HCT116 (cell line): ENCODE data around the gene TRMU. TPM values are rescaled to one million over a fixed set of nuclear protein-coding genes. Genes with fewer than 3 reads are reported as not detected.
A peak's percentile ranks its signal among the peaks of the same experiment; 100 is the strongest.

Experiments
- ATAC-seq: fragments of 200-7000 bp; cut with Tn5 transposase; 2 replicates; pipeline ENCODE4 v1.9.1; 2020; ENCODE audit warnings: mild to moderate bottlenecking, moderate library complexity
- BruUV-seq: library from RNA; stranded (reverse); fragments of 400-500 nt; replicated peaks from 2 replicates; lab custom pipeline; 2021; lab: Mats Ljungman, UMichigan
- CTCF ChIA-PET: fragments of 300-600 bp; sonication (Branson Sonifier 250); formaldehyde crosslinking; loops from one replicate; lab custom pipeline; 2021; ENCODE audit warnings: antibody characterized with exemption; lab: Charles Lee
- POLR2A ChIA-PET: fragments of 300-600, 350-600 bp; sonication (Branson Sonifier 250); formaldehyde crosslinking; loops from one replicate; lab custom pipeline; 2021; ENCODE audit warnings: antibody characterized with exemption; lab: Charles Lee
- RAD21 ChIA-PET, 2 experiments: fragments of 300-600 bp; sonication (Branson Sonifier 250); formaldehyde crosslinking; loops; one replicate each; lab custom pipeline; 2023; ENCODE audit warnings: low total read pairs in 2 of 2; ENCODE audit not compliant: uncharacterized antibody in 2 of 2, unreplicated experiment in 2 of 2, low non-redundant PET in 1 of 2; lab: Charles Lee
- DNase-seq: peaks from one replicate; pipeline ENCODE4 v3.0.0-alpha.2; 2010; ENCODE audit warnings: low read depth, low spot score
- H2AFZ ChIP-seq: fragments of 200-600 bp; shearing (Covaris generic), sonication (generic); 2 replicates; pipeline ENCODE4 v1.6.1; 2017; ENCODE audit warnings: low read depth, mixed run types, mixed read lengths, antibody characterized with exemption, low read length; ENCODE audit not compliant: poor library complexity, severe bottlenecking
- H3K27ac ChIP-seq: 2 replicates; pipeline ENCODE4 v1.5.1; 2012; ENCODE audit warnings: low read depth, low read length
- H3K27me3 ChIP-seq: fragments of 200-600 bp; sonication (generic); 2 replicates; pipeline ENCODE4 v1.6.1; 2016; ENCODE audit warnings: mixed run types, low read length, mixed read lengths; ENCODE audit not compliant: insufficient read depth
- H3K36me3 ChIP-seq, 2 experiments: fragments of 200-500 bp in 1 of 2; fragments of 200-600 bp in 1 of 2; sonication (Bioruptor generic) in 1 of 2; sonication (generic) in 1 of 2; 2 replicates each; pipeline versions ENCODE4 v1.5.1 to v1.6.1; 2014 to 2016; ENCODE audit warnings: low read length in 2 of 2, inconsistent platforms in 1 of 2, mixed read lengths in 1 of 2, mixed run types in 1 of 2; ENCODE audit not compliant: insufficient read depth in 2 of 2, control insufficient read depth in 1 of 2
- H3K4me1 ChIP-seq, 2 experiments: fragments of 200-600 bp in 1 of 2; sonication (generic) in 1 of 2; 2 replicates each; pipeline versions ENCODE4 v1.5.1 to v1.6.1; 2012 to 2017; ENCODE audit warnings: low read length in 2 of 2, inconsistent platforms in 1 of 2, mild to moderate bottlenecking in 1 of 2, mixed read lengths in 1 of 2, mixed run types in 1 of 2, moderate library complexity in 1 of 2; ENCODE audit not compliant: insufficient read depth in 2 of 2, control insufficient read depth in 1 of 2
- H3K4me2 ChIP-seq: fragments of 200-600 bp; sonication (generic); 2 replicates; pipeline ENCODE4 v1.6.1; 2017; ENCODE audit warnings: mixed run types, low read length, mixed read lengths
- H3K4me3 ChIP-seq, 2 experiments: fragments of 200-600 bp in 1 of 2; sonication (generic) in 1 of 2; replicated peaks in 1 of 2; 2 replicates each; pipeline ENCODE4 v1.5.1; 2011 to 2016; ENCODE audit warnings: low read length in 2 of 2, control low read depth in 1 of 2, low read depth in 1 of 2, mild to moderate bottlenecking in 1 of 2, mixed read lengths in 1 of 2, mixed run types in 1 of 2
- H3K79me2 ChIP-seq: fragments of 200-600 bp; sonication (generic); 2 replicates; pipeline ENCODE4 v1.6.1; 2017; ENCODE audit warnings: mild to moderate bottlenecking, mixed run types, low read length, moderate library complexity, mixed read lengths; ENCODE audit not compliant: insufficient read depth
- H3K9ac ChIP-seq: fragments of 200-600 bp; sonication (generic); 2 replicates; pipeline ENCODE4 v1.6.1; 2016; ENCODE audit warnings: low read length, mixed read lengths
- H3K9me2 ChIP-seq: fragments of 200-600 bp; sonication (generic), shearing (Covaris generic); 2 replicates; pipeline ENCODE4 v1.6.1; 2017; ENCODE audit warnings: mixed run types, mild to moderate bottlenecking, moderate library complexity; ENCODE audit not compliant: insufficient read depth
- H3K9me3 ChIP-seq, 2 experiments: fragments of 200-500 bp in 1 of 2; fragments of 200-600 bp in 1 of 2; sonication (Bioruptor generic) in 1 of 2; sonication (generic) in 1 of 2; 2 replicates each; pipeline ENCODE4 v1.6.1; 2014 to 2017; ENCODE audit warnings: low read length in 2 of 2, mixed read lengths in 2 of 2, inconsistent platforms in 1 of 2, low read depth in 1 of 2, mild to moderate bottlenecking in 1 of 2, mixed run types in 1 of 2, moderate library complexity in 1 of 2; ENCODE audit not compliant: control insufficient read depth in 1 of 2, insufficient read depth in 1 of 2
- H4K20me1 ChIP-seq: fragments of 200-600 bp; sonication (generic), shearing (Covaris generic); 2 replicates; pipeline ENCODE4 v1.6.1; 2017; ENCODE audit warnings: mixed run types, mild to moderate bottlenecking, moderate library complexity; ENCODE audit not compliant: insufficient read depth
- CEBPB ChIP-seq: IDR thresholded peaks from 2 replicates; pipeline ENCODE4 v1.6.1; 2012; ENCODE audit warnings: low read depth
- CTCF ChIP-seq, 3 experiments: fragments of 200-600 bp in 1 of 3; sonication (generic) in 1 of 3; IDR thresholded peaks in 2 of 3; conservative IDR thresholded peaks in 1 of 3; 2 replicates each; pipeline ENCODE4 v1.5.1; 2012 to 2017; ENCODE audit warnings: low read depth in 2 of 3, low read length in 2 of 3, antibody characterized with exemption in 1 of 3, borderline replicate concordance in 1 of 3, control low read depth in 1 of 3, mild to moderate bottlenecking in 1 of 3, mixed read lengths in 1 of 3, mixed run types in 1 of 3, moderate library complexity in 1 of 3; ENCODE audit not compliant: insufficient read depth in 1 of 3
- POLR2A ChIP-seq: IDR thresholded peaks from 2 replicates; pipeline ENCODE4 v1.7.0; 2011; ENCODE audit warnings: borderline replicate concordance; ENCODE audit not compliant: insufficient read depth, insufficient read length; ENCODE audit errors: extremely low read depth
- SRF ChIP-seq: IDR thresholded peaks from 2 replicates; pipeline ENCODE4 v1.6.1; 2012; ENCODE audit warnings: low read depth
- YY1 ChIP-seq: IDR thresholded peaks from 2 replicates; pipeline ENCODE4 v1.6.1; 2011; ENCODE audit warnings: low read length, low read depth, moderate library complexity, mild to moderate bottlenecking; ENCODE audit not compliant: insufficient replicate concordance; ENCODE audit errors: extremely low read depth
- ZNF274 ChIP-seq: fragments of 200-500 bp; sonication (Bioruptor generic); IDR thresholded peaks from 2 replicates; pipeline ENCODE4 v1.6.1; 2014; ENCODE audit warnings: mild to moderate bottlenecking, low read depth, low read length, inconsistent platforms
- intact Hi-C: fragments of 100-400 bp; cut with micrococcal nuclease; formaldehyde crosslinking; loops from 2 replicates; pipeline ENCODE4 v1.10.0; 2022
- total RNA-seq: library from RNA; stranded (reverse); gene quantifications from one replicate; pipeline ENCODE4 v1.2.1, GENCODE V29; 2021; ENCODE audit not compliant: unreplicated experiment

The TRMU gene
- total RNA-seq, 1 experiment from 2014 or later = 65.4 TPM

- no peak overlapping the region for H3K9ac ChIP-seq
- no peak overlapping the region for H2AFZ ChIP-seq
- TF ChIP-seq CEBPB (no peak), SRF (no peak), CTCF (IDR thresholded peaks at IDR 0.05 in 2 of 3, conservative IDR thresholded peaks at IDR 0.05 in 1 of 3; ENCODE audit: borderline replicate concordance in 1 of 3, insufficient read depth in 1 of 3, low read depth in 2 of 3, low read length in 2 of 3) (no peak), POLR2A (no peak), ZNF274 (no peak), YY1 (no peak)
- H3K4me2 ChIP-seq = peak overlapping the region; percentile 86
- no TSS peak for BruUV-seq
- H3K9me2 ChIP-seq = no peaks in the 10 kb centered on the region
- DNase-seq (no peak), ATAC-seq (peak; percentile 3; the same call in 1 of the 2 replicates)
- RAD21 ChIA-PET = interaction anchor here in 1 of 2 experiments (0.8 kb wide), 1 partner anchor 9 kb away, joined by 4 read pairs; no protein-coding TSS in a partner anchor
- intact Hi-C loops = no loop called here
- CTCF ChIA-PET = interaction anchor here (1.6 kb wide), 1 partner anchor 9 kb away, joined by 5 read pairs; no protein-coding TSS in a partner anchor
- peaks cover 0 to 10% of the 10 kb centered on the region in 2 experiments; a peak in 1 of 4 replicates for H3K36me3 ChIP-seq
- no peaks in the 10 kb centered on the region for H3K27me3 ChIP-seq
- no peaks in the 10 kb centered on the region for H4K20me1 ChIP-seq
- POLR2A ChIA-PET = no interaction called here
- no peaks in the 10 kb centered on the region for H3K79me2 ChIP-seq
- peak overlapping the region in 1 of 2 experiments; percentile 45; a peak in 1 of 4 replicates for H3K4me3 ChIP-seq
- peaks cover 29 to 44% of the 10 kb centered on the region in 2 experiments for H3K4me1 ChIP-seq
- H3K27ac ChIP-seq = no peak overlapping the region
- peaks cover 4 to 9% of the 10 kb centered on the region in 2 experiments; a peak in 2 of 4 replicates for H3K9me3 ChIP-seq
Measured at GRCh38 chr22:46376908-46377524, 41.5 kb downstream of the TRMU start.
